Endothelial cell of umbilical vein (primary cell): Measurements from ENCODE around the gene MACROD2. TPM values are rescaled to one million over a fixed set of nuclear protein-coding genes. Genes with fewer than 3 reads are reported as not detected.

ENCODE experiments used
- BruUV-seq: library from RNA; stranded (reverse); fragments of 400-500 nt; replicated peaks from 2 replicates; lab custom pipeline; 2021; lab: Mats Ljungman, UMichigan
- CTCF ChIA-PET: fragments of 300-600, 350-600 bp; sonication (Branson Sonifier 250); formaldehyde crosslinking; loops from one replicate; lab custom pipeline; 2021; ENCODE audit warnings: antibody characterized with exemption, inconsistent platforms; lab: Charles Lee
- POLR2A ChIA-PET: fragments of 300-600, 350-600 bp; sonication (Branson Sonifier 250); formaldehyde crosslinking; loops from one replicate; lab custom pipeline; 2021; ENCODE audit warnings: antibody characterized with exemption, inconsistent platforms; lab: Charles Lee
- DNase-seq: peaks from one replicate; pipeline ENCODE4 v3.0.0-alpha.2; 2011; ENCODE audit warnings: low read depth, low spot score
- FAIRE-seq: peaks from 2 replicates; lab custom pipeline; 2011; peaks lifted over from hg19 to GRCh38; lab: Jason Lieb, UNC
- H2AFZ ChIP-seq: 2 replicates; pipeline ENCODE4 v1.6.0; 2012; ENCODE audit warnings: low read depth, low read length, control low read depth, inconsistent platforms
- H3K27ac ChIP-seq: 2 replicates; pipeline ENCODE4 v1.5.1; 2011; ENCODE audit warnings: low read depth, mild to moderate bottlenecking, control low read depth, low read length, moderate library complexity; ENCODE audit not compliant: insufficient read depth
- H3K27me3 ChIP-seq, 2 experiments: 2 replicates each; pipeline versions ENCODE4 v1.6.0 to v1.6.1; 2011; ENCODE audit warnings: low read length in 2 of 2, mixed read lengths in 1 of 2; ENCODE audit not compliant: control insufficient read depth in 2 of 2, insufficient read depth in 2 of 2
- H3K36me3 ChIP-seq, 2 experiments: 2 replicates in 1 of 2; 3 replicates in 1 of 2; pipeline ENCODE4 v1.5.1; 2011; ENCODE audit warnings: low read length in 2 of 2, mild to moderate bottlenecking in 1 of 2, moderate library complexity in 1 of 2; ENCODE audit not compliant: control insufficient read depth in 2 of 2, insufficient read depth in 2 of 2; ENCODE audit errors: extremely low read depth in 1 of 2
- H3K4me1 ChIP-seq: 3 replicates; pipeline ENCODE4 v1.5.1; 2011; ENCODE audit warnings: mild to moderate bottlenecking, low read length; ENCODE audit not compliant: control insufficient read depth, insufficient read depth; ENCODE audit errors: extremely low read depth
- H3K4me2 ChIP-seq: 2 replicates; pipeline ENCODE4 v1.6.1; 2011; ENCODE audit warnings: low read length, control low read depth, mixed read lengths; ENCODE audit not compliant: insufficient read depth
- H3K4me3 ChIP-seq, 3 experiments: fragments of 200-600 bp in 1 of 3; sonication (generic), shearing (Covaris generic) in 1 of 3; replicated peaks in 1 of 3; 2 replicates each; pipeline ENCODE4 v1.5.1; 2011 to 2016; ENCODE audit warnings: control low read depth in 3 of 3, low read length in 3 of 3, mild to moderate bottlenecking in 2 of 3, inconsistent platforms in 1 of 3, low read depth in 1 of 3, moderate library complexity in 1 of 3; ENCODE audit not compliant: insufficient read depth in 1 of 3
- H3K79me2 ChIP-seq: 2 replicates; pipeline ENCODE4 v1.6.0; 2012; ENCODE audit warnings: low read length, inconsistent platforms; ENCODE audit not compliant: control insufficient read depth, insufficient read depth
- H3K9ac ChIP-seq: replicated peaks from 2 replicates; pipeline ENCODE3; 2011; ENCODE audit warnings: low read length, control low read depth; ENCODE audit not compliant: insufficient read depth; ENCODE audit errors: extremely low read depth
- H3K9me1 ChIP-seq: replicated peaks from 3 replicates; pipeline ENCODE4 v1.6.0; 2011; ENCODE audit warnings: mild to moderate bottlenecking, low read length; ENCODE audit not compliant: control insufficient read depth, insufficient read depth; ENCODE audit errors: extremely low read depth
- H3K9me3 ChIP-seq: replicated peaks from 2 replicates; pipeline ENCODE4 v1.5.1; 2012; ENCODE audit warnings: low read length, inconsistent platforms; ENCODE audit not compliant: control insufficient read depth, insufficient read depth
- H4K20me1 ChIP-seq: replicated peaks from 2 replicates; pipeline ENCODE3; 2011; ENCODE audit warnings: mild to moderate bottlenecking, low read length; ENCODE audit not compliant: control insufficient read depth, insufficient read depth; ENCODE audit errors: extremely low read depth
- EZH2 ChIP-seq: IDR thresholded peaks from 2 replicates; pipeline ENCODE4 v1.6.1; 2012; ENCODE audit warnings: borderline replicate concordance, low read depth, mild to moderate bottlenecking, moderate library complexity, low read length, inconsistent platforms; ENCODE audit not compliant: severe bottlenecking
- FOS ChIP-seq: IDR thresholded peaks from 2 replicates; pipeline ENCODE4 v1.6.1; 2011; ENCODE audit warnings: mild to moderate bottlenecking, low read length, moderate library complexity, borderline replicate concordance; ENCODE audit not compliant: insufficient read depth
- GATA2 ChIP-seq: IDR thresholded peaks from 2 replicates; pipeline ENCODE4 v1.7.0; 2011; ENCODE audit warnings: low read depth, mild to moderate bottlenecking, moderate library complexity, mixed read lengths, low read length; ENCODE audit not compliant: insufficient read length, insufficient read depth
- JUN ChIP-seq: IDR thresholded peaks from 2 replicates; pipeline ENCODE4 v1.6.1; 2011; ENCODE audit warnings: borderline replicate concordance, low read depth; ENCODE audit not compliant: insufficient read length, insufficient read depth
- MYC ChIP-seq: IDR thresholded peaks from one replicate; pipeline ENCODE4 v1.6.1; 2011; ENCODE audit warnings: mild to moderate bottlenecking, low read depth, low read length
- POLR2A ChIP-seq: IDR thresholded peaks from 2 replicates; pipeline ENCODE4 v1.6.1; 2012; ENCODE audit warnings: low read depth, mild to moderate bottlenecking, control low read depth, low read length
- POLR2AphosphoS5 ChIP-seq: IDR thresholded peaks from 2 replicates; pipeline ENCODE4 v1.6.1; 2012; ENCODE audit warnings: low read depth, mild to moderate bottlenecking, control low read depth, low read length, moderate library complexity; ENCODE audit not compliant: insufficient read depth
- dilution Hi-C: fragments of 300-500 bp; cut with MboI; formaldehyde crosslinking; loops from one replicate; pipeline ENCODE4 v1.15.0; 2019; ENCODE audit warnings: low sequenced_read_pairs; ENCODE audit not compliant: extremely low pct_ligation_motif_present
- intact Hi-C: fragments of 100-400 bp; cut with micrococcal nuclease; formaldehyde crosslinking; loops from one replicate; pipeline ENCODE4 v1.10.0; 2022
- polyA plus RNA-seq, 4 experiments: library from polyadenylated mRNA; depleted of rRNA in 3 of 4; stranded (reverse) in 3 of 4; unstranded in 1 of 4; fragments of >200 nt; gene quantifications; 2 replicates each; pipeline versions ENCODE4 v1.2.1 to v1.2.3, GENCODE V29; 2011 to 2012; ENCODE audit warnings: missing spikeins in 1 of 4
- total RNA-seq: library from RNA; stranded (reverse); gene quantifications from 2 replicates; pipeline ENCODE4 v1.2.3, GENCODE V29; 2021
- TF ChIP-seq, protein P1 (sequence below): IDR thresholded peaks from 2 replicates; pipeline ENCODE4 v1.6.1; 2011; ENCODE audit not compliant: insufficient read depth, insufficient read length
- TF ChIP-seq, protein P2 (sequence below), 2 donors: IDR thresholded peaks; 1 replicate in 1 of 2; 2 replicates in 1 of 2; pipeline ENCODE4 v1.5.1; 2011; ENCODE audit warnings: low read length in 2 of 2, mild to moderate bottlenecking in 2 of 2, moderate library complexity in 2 of 2, control low read depth in 1 of 2, inconsistent platforms in 1 of 2, low read depth in 1 of 2; ENCODE audit not compliant: insufficient read depth in 1 of 2; ENCODE audit errors: extremely low read depth in 1 of 2

Gene MACROD2
- total and polyA plus RNA-seq, 2 donors (not counting 3 experiments of a cell fraction or from before 2014, with no cell fraction given): 0.11 to 0.73 TPM

GRCh38 chr20:15823718-15824117, 1828.4 kb downstream of the MACROD2 start:
- dilution Hi-C loops: no loop called here
- POLR2A ChIA-PET: no interaction called here
- H3K36me3 ChIP-seq: no peaks in the 10 kb centered on the region
- H3K9ac ChIP-seq: no peak overlapping the region
- no peaks in the 10 kb centered on the region for H3K9me3 ChIP-seq
- intact Hi-C loops: no loop called here
- H3K4me2 ChIP-seq: no peak overlapping the region
- TF ChIP-seq POLR2A (no peak), GATA2 (no peak), POLR2AphosphoS5 (no peak), FOS (no peak)
- H3K4me3 ChIP-seq: no peak overlapping the region
- no peaks in the 10 kb centered on the region for H3K9me1 ChIP-seq
- no peaks in the 10 kb centered on the region for H3K4me1 ChIP-seq
- no peaks in the 10 kb centered on the region for H3K79me2 ChIP-seq
- CTCF ChIA-PET: no interaction called here
- no peak overlapping the region for H2AFZ ChIP-seq
- FAIRE-seq (no peak), DNase-seq (no peak)
- BruUV-seq: no TSS peak
- H3K27ac ChIP-seq: no peak overlapping the region
- no peaks in the 10 kb centered on the region for H4K20me1 ChIP-seq
- no peaks in the 10 kb centered on the region for H3K27me3 ChIP-seq

GRCh38 chr20:15827628-15828027, 1832.3 kb downstream of the MACROD2 start:
- H3K9ac ChIP-seq: no peak overlapping the region

More at GRCh38 chr20:15827628-15828027, 1832.3 kb downstream of the MACROD2 start:
- Histone ChIP-seq H3K36me3 (no peaks in the 10 kb centered on the region), H3K27me3 (no peaks in the 10 kb centered on the region), H2AFZ (no peak overlapping the region), H3K4me1 (no peaks in the 10 kb centered on the region), H3K79me2 (no peaks in the 10 kb centered on the region), H3K27ac (no peak overlapping the region), H3K9me3 (no peaks in the 10 kb centered on the region), H3K4me2 (no peak overlapping the region), H3K9me1 (no peaks in the 10 kb centered on the region), H3K4me3 (no peak overlapping the region), H4K20me1 (no peaks in the 10 kb centered on the region)
- intact Hi-C loops (no loop called here), dilution Hi-C loops (no loop called here)
- TF ChIP-seq EZH2: no peak
- TF ChIP-seq MYC: no peak
- TF ChIP-seq, protein P1, sequence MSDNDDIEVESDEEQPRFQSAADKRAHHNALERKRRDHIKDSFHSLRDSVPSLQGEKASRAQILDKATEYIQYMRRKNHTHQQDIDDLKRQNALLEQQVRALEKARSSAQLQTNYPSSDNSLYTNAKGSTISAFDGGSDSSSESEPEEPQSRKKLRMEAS: no peak
- no peak for TF ChIP-seq POLR2A
- TF ChIP-seq FOS: no peak
- no peak for TF ChIP-seq JUN
- no peak for TF ChIP-seq GATA2
- TF ChIP-seq POLR2AphosphoS5: no peak
- TF ChIP-seq, protein P2, sequence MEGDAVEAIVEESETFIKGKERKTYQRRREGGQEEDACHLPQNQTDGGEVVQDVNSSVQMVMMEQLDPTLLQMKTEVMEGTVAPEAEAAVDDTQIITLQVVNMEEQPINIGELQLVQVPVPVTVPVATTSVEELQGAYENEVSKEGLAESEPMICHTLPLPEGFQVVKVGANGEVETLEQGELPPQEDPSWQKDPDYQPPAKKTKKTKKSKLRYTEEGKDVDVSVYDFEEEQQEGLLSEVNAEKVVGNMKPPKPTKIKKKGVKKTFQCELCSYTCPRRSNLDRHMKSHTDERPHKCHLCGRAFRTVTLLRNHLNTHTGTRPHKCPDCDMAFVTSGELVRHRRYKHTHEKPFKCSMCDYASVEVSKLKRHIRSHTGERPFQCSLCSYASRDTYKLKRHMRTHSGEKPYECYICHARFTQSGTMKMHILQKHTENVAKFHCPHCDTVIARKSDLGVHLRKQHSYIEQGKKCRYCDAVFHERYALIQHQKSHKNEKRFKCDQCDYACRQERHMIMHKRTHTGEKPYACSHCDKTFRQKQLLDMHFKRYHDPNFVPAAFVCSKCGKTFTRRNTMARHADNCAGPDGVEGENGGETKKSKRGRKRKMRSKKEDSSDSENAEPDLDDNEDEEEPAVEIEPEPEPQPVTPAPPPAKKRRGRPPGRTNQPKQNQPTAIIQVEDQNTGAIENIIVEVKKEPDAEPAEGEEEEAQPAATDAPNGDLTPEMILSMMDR (IDR thresholded peaks at IDR 0.05; ENCODE audit: extremely low read depth in 1 of 2, insufficient read depth in 1 of 2, low read depth in 1 of 2, low read length in 2 of 2): no peak
- no TSS peak for BruUV-seq
- CTCF ChIA-PET: no interaction called here
- FAIRE-seq: no peak
- no peak for DNase-seq
- POLR2A ChIA-PET: no interaction called here
